NCI-H187 treated with DMSO at 0.1 percent for 48 hours (cell line): ENCODE results near the gene TKTL1.
"Not testable (repeated sequence)": the region's sequence is repeated elsewhere in the genome, so short reads cannot be mapped to it uniquely, and the experiment has no call there.

ENCODE experiments used
- DNase-seq: peaks from one replicate; lab custom pipeline; 2025; lab: John Stamatoyannopoulos, UW

The TKTL1 gene

GRCh38 chrX:154343620-154344019 is 48.0 kb downstream of the TKTL1 start:
- DNase-seq: not testable (repeated sequence)

GRCh38 chrX:154348114-154348531 is 52.5 kb downstream of the TKTL1 start:
- no peak for DNase-seq

GRCh38 chrX:154348646-154349358 is 53.2 kb downstream of the TKTL1 start:
- no peak for DNase-seq

DNA sequence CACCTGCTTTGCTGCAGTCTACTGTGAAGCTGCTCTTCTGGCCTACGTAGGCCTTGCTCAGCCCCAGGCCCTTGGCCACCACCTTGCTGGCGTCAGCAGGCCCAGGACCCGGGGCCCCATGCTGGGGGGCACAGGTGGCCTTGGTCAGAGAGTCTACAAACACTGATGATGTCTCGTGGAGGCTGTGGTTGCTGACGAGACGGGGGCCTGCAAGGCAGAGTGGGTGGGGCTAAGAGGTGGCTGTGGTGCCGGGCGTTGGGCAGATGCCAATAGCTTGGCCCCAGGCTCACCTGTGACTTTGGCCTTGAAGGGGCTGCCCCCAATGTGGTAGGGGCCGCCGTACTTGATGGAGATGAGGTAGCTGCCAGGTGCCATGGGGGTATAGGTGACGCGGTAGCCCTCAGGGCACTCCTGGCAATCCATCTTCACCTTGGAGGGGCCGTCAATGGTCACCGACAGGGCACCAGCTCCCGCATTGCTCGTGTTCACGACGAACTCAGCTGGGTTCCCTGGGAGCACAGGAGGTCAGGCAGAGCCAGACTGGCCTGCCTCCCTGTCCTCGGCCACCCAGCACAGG is 53.9 kb downstream of the TKTL1 start:
- no peak for DNase-seq

- no peak for DNase-seq
Measured at GRCh38 chrX:154349979-154350378, 54.4 kb downstream of the TKTL1 start.

- no peak for DNase-seq
Measured at GRCh38 chrX:154350429-154351182, 55.0 kb downstream of the TKTL1 start.

DNA sequence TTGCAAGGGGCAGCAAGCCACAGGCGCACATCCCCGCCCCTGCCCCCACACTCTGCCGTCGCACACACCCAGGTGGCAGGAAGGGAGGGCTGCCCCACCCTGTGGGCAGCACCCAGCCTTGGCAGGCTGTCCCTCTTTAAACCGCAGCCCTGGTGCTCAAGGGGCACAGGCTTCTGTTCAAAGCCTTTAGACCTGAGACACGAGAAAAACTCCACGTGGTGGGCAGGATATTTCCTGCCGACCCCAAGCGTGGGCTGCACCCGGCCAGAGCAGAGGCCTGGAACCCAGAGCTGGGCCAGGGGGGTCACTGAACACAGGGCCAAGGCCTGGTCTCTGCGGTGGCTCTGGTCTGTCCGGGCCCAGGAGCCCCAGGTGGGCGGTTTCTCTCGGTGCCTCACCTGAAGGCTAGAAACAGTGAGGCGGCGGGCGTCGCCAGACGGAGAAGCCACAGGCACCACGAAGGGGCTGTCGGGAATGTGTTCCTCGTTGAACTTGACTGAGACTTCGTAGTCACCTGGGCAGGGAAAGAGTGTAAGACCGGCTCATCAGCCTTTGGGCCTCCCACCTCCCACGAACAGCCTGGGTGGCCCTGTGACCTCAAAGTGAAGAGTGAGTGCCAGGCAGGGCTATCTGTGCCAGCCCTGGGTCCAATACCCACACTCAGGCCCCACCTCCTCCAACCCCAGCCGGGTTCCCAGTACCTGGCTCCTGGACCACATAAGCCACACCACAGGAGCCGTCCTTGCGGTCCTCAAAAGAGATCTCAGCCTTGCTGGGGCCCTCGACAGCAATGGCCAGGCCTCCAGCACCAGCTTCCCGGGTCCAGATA is 55.8 kb downstream of the TKTL1 start:
- DNase-seq: no peak

DNA sequence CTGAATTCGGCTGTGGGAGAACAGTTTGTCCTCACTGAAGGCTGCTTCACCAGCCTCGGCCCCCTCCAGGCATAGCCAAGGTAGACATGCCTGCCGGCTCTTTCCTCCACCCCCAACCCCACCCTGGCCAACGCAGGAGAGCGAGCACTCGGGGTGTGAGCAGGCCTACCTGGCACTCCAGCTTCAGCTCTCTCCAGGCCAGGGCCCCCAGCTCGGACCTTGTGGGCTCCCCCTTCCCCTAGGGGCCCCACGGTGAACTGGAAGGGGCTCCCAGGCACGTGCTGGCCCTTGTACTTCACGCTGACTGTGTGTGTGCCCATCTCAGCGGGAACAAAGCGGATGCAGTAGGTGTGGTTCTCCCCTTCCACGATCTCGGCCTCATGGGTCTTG is 56.4 kb downstream of the TKTL1 start:
- DNase-seq: no peak

GRCh38 chrX:154352466-154352865 is 56.9 kb downstream of the TKTL1 start:
- no peak for DNase-seq

- no peak for DNase-seq
Measured at GRCh38 chrX:154353172-154353843, 57.7 kb downstream of the TKTL1 start.

- DNase-seq: no peak
Measured at GRCh38 chrX:154354013-154354412, 58.4 kb downstream of the TKTL1 start.

DNA sequence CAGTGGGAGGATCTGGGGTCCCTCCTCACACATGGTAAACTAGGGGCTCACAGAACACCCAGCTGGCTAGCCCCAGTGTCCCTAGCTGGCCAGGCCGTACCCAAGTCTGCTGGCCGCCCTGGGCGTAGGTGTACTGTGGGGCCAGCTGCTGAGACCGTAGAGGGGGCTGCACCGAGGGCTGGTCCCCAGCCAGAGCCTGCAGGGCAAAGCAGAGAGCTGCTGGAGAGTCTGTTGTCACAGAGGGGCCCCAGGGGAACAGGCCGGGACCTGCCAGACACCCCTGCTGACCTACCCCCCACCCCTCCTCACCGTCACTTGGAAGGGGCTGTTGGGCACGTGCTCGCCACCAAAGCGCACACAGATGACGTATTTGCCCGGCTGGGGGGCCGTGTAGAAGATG is 58.9 kb downstream of the TKTL1 start:
- no peak for DNase-seq

GRCh38 chrX:154355094-154355775 is 59.6 kb downstream of the TKTL1 start:
- DNase-seq: no peak

- DNase-seq: no peak
Measured at GRCh38 chrX:154355776-154356140, 60.2 kb downstream of the TKTL1 start.

GRCh38 chrX:154356596-154356995 is 61.0 kb downstream of the TKTL1 start:
- no peak for DNase-seq

- DNase-seq: no peak
Measured at GRCh38 chrX:154357205-154357604, 61.6 kb downstream of the TKTL1 start.

- DNase-seq: no peak
Measured at GRCh38 chrX:154358011-154358410, 62.4 kb downstream of the TKTL1 start.

DNA sequence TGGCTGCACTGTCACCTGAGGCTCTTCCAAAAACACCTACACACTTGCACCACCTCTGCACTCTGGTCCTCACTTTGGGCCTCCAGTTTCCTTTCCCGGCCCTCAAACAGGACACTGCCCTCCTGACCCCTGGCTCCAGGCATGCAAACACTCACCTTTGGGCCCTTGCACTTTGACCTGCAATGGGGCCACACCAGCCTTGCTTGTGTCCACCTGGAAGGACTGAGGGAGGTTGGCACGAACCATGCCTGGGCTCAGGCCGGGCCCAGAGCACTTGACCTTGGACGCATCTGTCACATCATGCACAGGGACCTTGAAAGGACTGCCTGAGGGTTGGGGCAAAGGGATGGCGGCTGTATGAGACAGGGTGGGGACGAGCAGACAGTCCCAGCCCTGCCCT is 63.2 kb downstream of the TKTL1 start:
- DNase-seq: no peak

DNA sequence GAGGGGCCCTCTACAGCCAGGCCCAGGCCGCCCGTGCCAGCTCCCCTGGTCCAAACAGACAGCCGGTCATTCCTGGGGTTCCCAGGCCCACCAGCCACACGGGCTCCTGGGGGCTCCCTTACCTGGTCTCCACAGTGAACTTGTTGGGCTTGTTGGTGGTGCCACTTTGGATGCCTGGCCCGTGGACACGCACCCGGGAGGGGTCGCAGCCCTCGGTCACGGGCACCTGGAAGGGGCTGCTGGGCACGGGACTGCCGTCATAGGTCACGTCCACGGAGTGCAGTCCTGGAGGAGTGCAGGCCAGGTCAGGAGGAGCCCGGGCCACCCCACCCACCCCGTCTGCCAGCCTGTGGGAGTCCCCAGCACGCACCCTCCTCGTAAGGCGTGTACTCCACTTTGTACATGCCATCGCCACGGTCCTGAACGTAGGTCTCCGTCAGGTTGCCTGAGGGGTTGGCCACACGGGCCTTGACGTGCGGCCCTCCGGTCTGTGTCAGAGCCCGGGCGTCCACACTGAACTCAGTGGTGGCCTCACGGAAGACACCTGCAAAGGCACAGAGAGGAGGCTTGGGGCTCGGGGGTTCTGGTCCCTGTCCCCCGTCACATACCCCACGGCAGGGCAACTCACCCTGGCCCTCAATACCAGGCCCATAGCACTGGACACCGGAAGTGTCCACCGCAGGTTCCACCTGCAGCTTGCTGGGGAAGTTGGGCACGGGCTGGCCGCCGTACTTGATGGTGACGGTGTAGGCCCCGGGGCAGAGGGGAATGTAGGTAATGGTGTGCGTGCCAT is 64.0 kb downstream of the TKTL1 start:
- DNase-seq: no peak

GRCh38 chrX:154360155-154360713 is 64.6 kb downstream of the TKTL1 start:
- DNase-seq: no peak
